ENCODE results near the gene EXO1.

Gene EXO1

GRCh38 chr1:241900381-241900780 lies 52.4 kb downstream of the EXO1 start:
- no peak overlapping the region for H3K9ac ChIP-seq (ENCODE audit: low read depth, low read length, poor library complexity, severe bottlenecking)
- H3K4me2 ChIP-seq (ENCODE audit: low read depth, low read length, poor library complexity, severe bottlenecking), result no peak overlapping the region
- no peaks in the 10 kb centered on the region for H4K20me1 ChIP-seq (ENCODE audit: insufficient read depth, low read length, poor library complexity, severe bottlenecking)
- H2AFZ ChIP-seq (ENCODE audit: low read length), result no peak overlapping the region
- no peaks in the 10 kb centered on the region for H3K9me3 ChIP-seq (ENCODE audit: insufficient read depth, low read depth, low read length)
- H3K9me2 ChIP-seq (replicated peaks; ENCODE audit: low read depth, low read length), result no peaks in the 10 kb centered on the region
- H3K4me3 ChIP-seq (ENCODE audit: low read length, poor library complexity, severe bottlenecking), result no peak overlapping the region
- no peaks in the 10 kb centered on the region for H3K27me3 ChIP-seq (ENCODE audit: insufficient read depth, low read length, poor library complexity, severe bottlenecking)
- no peak for TF ChIP-seq CTCF (conservative IDR thresholded peaks at IDR 0.05; ENCODE audit: low read length)
- TF ChIP-seq EZH2phosphoT487 (IDR thresholded peaks at IDR 0.05; ENCODE audit: borderline replicate concordance), result no peak
- no peaks in the 10 kb centered on the region for H3K4me1 ChIP-seq (ENCODE audit: insufficient read depth, low read length, poor library complexity, severe bottlenecking)
- H3K36me3 ChIP-seq (ENCODE audit: insufficient read depth, low read length), result no peaks in the 10 kb centered on the region
- no peaks in the 10 kb centered on the region for H3K79me2 ChIP-seq (ENCODE audit: insufficient read depth, low read length)
- no peaks in the 10 kb centered on the region for H3F3A ChIP-seq (ENCODE audit: low read depth)

- Histone ChIP-seq H3K4me3 (ENCODE audit: low read length, poor library complexity, severe bottlenecking) (no peak overlapping the region), H3K79me2 (ENCODE audit: insufficient read depth, low read length) (no peaks in the 10 kb centered on the region), H3K27me3 (ENCODE audit: insufficient read depth, low read length, poor library complexity, severe bottlenecking) (no peaks in the 10 kb centered on the region), H3K9me3 (ENCODE audit: insufficient read depth, low read depth, low read length) (no peaks in the 10 kb centered on the region), H3K36me3 (ENCODE audit: insufficient read depth, low read length) (no peaks in the 10 kb centered on the region), H3K9me2 (replicated peaks; ENCODE audit: low read depth, low read length) (no peaks in the 10 kb centered on the region), H2AFZ (ENCODE audit: low read length) (no peak overlapping the region), H4K20me1 (ENCODE audit: insufficient read depth, low read length, poor library complexity, severe bottlenecking) (no peaks in the 10 kb centered on the region), H3K4me1 (ENCODE audit: insufficient read depth, low read length, poor library complexity, severe bottlenecking) (no peaks in the 10 kb centered on the region), H3F3A (ENCODE audit: low read depth) (no peaks in the 10 kb centered on the region), H3K4me2 (ENCODE audit: low read depth, low read length, poor library complexity, severe bottlenecking) (no peak overlapping the region), H3K9ac (ENCODE audit: low read depth, low read length, poor library complexity, severe bottlenecking) (no peak overlapping the region)
- no peak for TF ChIP-seq EZH2phosphoT487 (IDR thresholded peaks at IDR 0.05; ENCODE audit: borderline replicate concordance)
- no peak for TF ChIP-seq CTCF (conservative IDR thresholded peaks at IDR 0.05; ENCODE audit: low read length)
Measured at GRCh38 chr1:241902391-241903065, 54.5 kb downstream of the EXO1 start.

- no peaks in the 10 kb centered on the region for H3K9me2 ChIP-seq (replicated peaks; ENCODE audit: low read depth, low read length)
- no peak overlapping the region for H3K9ac ChIP-seq (ENCODE audit: low read depth, low read length, poor library complexity, severe bottlenecking)
- H3K27me3 ChIP-seq (ENCODE audit: insufficient read depth, low read length, poor library complexity, severe bottlenecking), result no peaks in the 10 kb centered on the region
- TF ChIP-seq CTCF (conservative IDR thresholded peaks at IDR 0.05; ENCODE audit: low read length) (no peak), EZH2phosphoT487 (IDR thresholded peaks at IDR 0.05; ENCODE audit: borderline replicate concordance) (no peak)
- no peaks in the 10 kb centered on the region for H4K20me1 ChIP-seq (ENCODE audit: insufficient read depth, low read length, poor library complexity, severe bottlenecking)
- no peaks in the 10 kb centered on the region for H3K9me3 ChIP-seq (ENCODE audit: insufficient read depth, low read depth, low read length)
- no peak overlapping the region for H2AFZ ChIP-seq (ENCODE audit: low read length)
- H3K4me1 ChIP-seq (ENCODE audit: insufficient read depth, low read length, poor library complexity, severe bottlenecking), result no peaks in the 10 kb centered on the region
- H3K4me2 ChIP-seq (ENCODE audit: low read depth, low read length, poor library complexity, severe bottlenecking), result no peak overlapping the region
- no peaks in the 10 kb centered on the region for H3K36me3 ChIP-seq (ENCODE audit: insufficient read depth, low read length)
- no peak overlapping the region for H3K4me3 ChIP-seq (ENCODE audit: low read length, poor library complexity, severe bottlenecking)
- H3K79me2 ChIP-seq (ENCODE audit: insufficient read depth, low read length), result no peaks in the 10 kb centered on the region
- no peaks in the 10 kb centered on the region for H3F3A ChIP-seq (ENCODE audit: low read depth)
Measured at GRCh38 chr1:241916196-241916595, 68.2 kb downstream of the EXO1 start.

Measured in Loucy (cell line).